Stromal cell of bone marrow (primary cell): ENCODE results near the gene ESYT3.

ENCODE experiments used
- DNase-seq: peaks from one replicate; pipeline ENCODE4 v3.0.0-alpha.2; 2012; ENCODE audit warnings: low read depth

Gene ESYT3, protein sequence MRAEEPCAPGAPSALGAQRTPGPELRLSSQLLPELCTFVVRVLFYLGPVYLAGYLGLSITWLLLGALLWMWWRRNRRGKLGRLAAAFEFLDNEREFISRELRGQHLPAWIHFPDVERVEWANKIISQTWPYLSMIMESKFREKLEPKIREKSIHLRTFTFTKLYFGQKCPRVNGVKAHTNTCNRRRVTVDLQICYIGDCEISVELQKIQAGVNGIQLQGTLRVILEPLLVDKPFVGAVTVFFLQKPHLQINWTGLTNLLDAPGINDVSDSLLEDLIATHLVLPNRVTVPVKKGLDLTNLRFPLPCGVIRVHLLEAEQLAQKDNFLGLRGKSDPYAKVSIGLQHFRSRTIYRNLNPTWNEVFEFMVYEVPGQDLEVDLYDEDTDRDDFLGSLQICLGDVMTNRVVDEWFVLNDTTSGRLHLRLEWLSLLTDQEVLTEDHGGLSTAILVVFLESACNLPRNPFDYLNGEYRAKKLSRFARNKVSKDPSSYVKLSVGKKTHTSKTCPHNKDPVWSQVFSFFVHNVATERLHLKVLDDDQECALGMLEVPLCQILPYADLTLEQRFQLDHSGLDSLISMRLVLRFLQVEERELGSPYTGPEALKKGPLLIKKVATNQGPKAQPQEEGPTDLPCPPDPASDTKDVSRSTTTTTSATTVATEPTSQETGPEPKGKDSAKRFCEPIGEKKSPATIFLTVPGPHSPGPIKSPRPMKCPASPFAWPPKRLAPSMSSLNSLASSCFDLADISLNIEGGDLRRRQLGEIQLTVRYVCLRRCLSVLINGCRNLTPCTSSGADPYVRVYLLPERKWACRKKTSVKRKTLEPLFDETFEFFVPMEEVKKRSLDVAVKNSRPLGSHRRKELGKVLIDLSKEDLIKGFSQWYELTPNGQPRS

DNA sequence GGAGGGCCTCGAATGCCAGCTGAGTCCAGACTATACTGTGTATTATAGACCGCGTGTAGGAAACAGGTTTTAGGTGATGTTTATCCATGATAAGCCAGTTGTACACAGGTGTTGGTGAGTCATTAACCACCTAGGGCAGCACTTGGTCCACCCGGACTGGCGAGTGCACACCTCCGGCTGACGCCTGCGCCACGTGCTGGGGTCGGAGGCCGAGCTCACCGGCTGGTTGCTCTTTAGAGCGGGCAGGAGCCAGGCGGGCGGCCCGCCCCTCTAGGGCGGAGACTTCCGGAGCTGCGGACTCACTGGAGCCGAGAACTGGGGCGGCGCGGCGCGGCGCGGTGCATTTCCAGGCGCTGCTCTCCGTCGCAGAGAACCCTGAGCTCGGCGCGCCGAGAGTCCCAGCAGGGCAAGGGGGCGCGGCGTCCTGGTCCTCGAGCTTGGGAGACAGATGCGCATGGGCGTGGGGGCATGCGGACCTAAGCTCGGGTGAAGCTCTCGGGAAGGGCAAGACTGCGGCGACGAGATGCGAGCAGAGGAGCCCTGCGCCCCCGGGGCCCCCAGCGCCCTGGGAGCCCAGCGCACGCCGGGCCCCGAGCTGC, at the start of gene ESYT3:
Gene ESYT3 (plus strand): TSS at position 341 of the 599 bp plus-strand sequence. CDS start 183 bp downstream, at position 524.
- no peak for DNase-seq

DNA sequence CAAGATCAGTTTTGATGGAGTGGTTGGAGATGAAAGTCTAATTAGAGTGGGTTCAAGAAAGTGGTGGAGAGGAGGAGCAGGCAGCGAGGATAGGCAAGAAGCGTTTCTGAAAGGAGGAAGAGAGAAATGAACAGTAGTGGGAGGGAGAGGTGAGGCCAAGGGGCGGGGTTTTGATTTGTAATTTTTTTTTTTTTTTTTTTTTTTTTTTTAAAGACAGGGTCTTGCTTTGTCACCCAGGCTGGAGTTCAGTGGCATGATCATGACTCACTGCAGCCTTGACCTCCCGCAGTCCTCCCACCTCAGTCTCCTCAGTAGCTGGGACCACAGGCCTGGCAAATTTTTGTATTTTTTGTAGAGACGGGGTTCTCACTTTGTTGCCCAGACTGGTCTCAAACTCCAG, 49.4 kb upstream of the ESYT3 start:
- no peak for DNase-seq

DNA sequence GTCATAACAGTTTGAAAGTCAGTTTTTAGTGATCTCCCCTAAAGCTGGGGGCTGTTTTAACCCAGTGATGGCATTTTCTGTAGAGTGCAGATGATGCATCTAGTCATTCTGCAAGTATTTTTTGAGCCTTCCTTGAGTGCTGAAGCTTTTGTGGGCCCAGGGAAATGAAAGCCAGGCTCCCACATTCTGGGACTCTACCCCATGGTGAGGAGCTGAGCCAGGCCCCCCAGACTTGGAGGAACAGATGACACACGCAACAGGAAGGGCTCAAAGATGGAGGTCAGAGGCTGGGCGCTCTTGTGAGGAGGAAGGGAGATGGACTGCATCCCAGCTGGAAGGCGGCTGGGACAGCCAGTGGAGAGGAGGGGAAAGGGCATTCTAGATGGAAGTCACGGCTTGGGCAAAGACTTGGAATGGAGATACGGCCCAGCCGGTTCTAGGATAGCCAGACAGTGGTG, 45.2 kb upstream of the ESYT3 start:
- DNase-seq: no peak

DNA sequence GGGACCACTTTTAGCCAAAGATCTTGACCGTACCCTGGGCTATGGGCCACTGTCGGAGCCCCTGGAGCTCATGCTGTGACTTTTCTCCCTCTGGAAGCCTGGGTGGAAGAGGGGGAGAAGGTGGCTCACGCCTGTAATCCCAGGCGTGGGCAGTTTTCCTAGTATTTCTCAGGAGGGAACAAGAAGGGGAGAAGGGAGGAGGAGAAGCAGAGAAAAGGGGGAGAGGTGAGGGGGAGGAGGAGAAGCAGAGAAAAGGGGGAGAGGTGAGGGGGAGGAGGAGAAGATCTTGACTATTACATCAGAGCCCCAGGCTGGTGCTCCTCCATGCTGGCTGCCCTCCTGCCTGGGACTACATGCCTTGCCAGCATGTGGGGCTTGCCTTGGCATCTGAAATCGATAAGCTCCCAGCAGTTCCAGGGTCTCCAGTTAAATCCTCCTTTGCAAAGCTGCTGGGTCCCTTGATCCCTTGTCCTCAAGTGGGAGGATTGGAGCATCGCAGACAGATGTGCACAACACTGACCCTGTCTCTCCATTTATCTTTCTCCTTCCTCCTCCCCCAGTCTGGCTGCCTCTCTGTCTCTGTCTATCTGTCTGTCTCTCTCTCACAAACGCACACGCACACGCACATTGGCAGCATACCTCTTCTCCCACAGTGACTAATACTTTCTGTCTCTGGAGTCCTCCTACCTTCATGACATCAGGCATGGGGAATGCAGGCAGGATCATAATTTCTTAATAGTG, 44.4 kb upstream of the ESYT3 start:
- DNase-seq: no peak

DNA sequence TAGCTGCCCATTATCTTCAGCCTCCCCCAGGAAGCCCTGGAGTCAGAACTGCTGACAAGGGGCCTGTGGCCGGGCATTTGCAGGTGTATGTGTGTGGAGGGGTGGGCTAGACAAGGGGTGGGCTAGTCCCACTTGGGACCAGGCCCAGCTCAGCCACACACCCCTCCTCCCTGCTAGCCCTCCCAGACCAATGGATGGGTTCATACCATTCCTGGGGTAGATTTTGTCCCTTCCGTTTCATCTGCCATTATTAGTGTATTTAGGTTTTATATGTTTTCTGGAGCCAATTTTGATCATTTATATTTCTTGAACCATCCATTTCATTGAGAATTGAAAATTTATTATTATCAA, 43.9 kb upstream of the ESYT3 start:
- no peak for DNase-seq

DNA sequence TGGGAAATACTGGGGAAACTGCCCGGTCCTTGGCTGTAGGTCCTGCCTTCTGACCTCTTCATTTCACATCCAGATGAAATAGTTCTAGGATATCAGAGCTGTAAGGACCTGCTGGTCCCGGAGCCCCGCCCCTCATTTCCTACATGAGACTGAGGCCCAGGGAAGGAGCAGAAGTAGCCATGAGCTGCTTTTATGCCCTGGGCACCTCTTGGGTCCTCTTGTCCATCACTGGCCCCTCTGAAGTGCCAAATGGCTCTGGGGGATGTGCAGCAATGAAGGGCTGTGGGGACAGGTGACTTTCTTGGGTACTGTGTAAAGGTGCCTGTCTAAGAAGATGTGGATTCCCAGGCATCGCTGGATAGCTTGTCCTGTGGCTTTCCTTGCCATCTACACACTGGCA, 40.3 kb upstream of the ESYT3 start:
- DNase-seq: no peak

DNA sequence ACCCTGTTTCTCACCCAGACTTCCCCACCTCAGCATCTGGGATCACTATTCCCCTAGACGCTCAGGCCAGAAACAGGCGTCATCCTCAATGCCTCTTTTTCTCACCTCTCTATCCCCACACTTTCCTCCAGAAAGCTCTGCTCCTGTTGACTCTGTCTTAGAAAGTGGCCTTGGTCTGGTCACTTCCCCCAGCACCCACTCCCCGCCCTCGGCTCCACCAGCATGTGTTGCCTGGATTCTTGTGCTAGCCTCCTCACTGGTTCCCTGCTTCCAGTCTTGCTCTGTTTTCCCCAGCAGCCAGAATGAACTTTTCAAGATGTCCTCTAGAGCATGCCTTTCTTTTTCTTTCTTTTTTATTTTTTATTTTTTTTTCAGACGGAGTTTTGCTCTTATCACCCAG, 39.7 kb upstream of the ESYT3 start:
- DNase-seq: no peak

DNA sequence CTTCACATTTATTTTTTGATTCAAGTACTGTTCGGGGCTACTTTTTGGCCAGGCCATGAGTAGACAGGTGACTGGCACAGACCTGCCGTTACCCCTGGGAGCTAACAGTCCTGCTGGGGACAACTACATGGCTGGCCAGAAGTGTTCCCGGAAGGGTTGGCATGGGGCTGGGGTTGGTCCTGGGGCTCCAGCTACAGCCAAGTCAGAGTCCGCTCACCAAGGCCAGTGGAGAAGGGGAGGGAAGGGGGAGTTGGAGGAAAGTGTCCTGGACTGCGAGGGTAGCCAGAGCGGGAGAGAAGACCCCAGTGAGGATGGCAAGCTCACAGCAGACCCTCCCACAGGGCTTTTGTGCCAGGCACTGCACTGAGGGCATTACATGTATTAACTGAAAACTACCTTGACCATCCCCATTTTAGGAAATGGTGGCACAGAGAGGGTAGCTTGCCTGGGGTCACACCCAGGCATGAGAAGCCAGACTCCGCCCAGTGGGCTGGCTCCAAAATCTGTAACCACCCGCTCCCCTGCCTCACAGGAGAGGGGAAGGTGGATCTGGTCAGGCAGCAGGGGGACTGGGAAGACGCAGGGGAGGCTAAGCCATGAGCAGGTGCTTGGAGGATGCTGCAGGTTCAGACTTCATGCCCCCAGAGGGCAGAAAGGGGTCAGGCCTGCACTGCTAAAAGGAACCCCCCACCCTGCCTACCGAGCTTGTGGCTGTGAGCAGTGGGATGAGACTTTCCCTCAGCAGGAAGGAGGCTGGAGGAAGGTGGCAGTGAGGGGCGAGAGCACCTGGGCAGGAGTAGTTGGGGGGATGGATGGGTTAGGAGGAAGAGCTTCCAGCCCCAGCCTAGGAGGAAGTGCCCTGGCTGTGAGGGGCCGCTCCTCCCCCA, 38.3 kb upstream of the ESYT3 start:
- no peak for DNase-seq

DNA sequence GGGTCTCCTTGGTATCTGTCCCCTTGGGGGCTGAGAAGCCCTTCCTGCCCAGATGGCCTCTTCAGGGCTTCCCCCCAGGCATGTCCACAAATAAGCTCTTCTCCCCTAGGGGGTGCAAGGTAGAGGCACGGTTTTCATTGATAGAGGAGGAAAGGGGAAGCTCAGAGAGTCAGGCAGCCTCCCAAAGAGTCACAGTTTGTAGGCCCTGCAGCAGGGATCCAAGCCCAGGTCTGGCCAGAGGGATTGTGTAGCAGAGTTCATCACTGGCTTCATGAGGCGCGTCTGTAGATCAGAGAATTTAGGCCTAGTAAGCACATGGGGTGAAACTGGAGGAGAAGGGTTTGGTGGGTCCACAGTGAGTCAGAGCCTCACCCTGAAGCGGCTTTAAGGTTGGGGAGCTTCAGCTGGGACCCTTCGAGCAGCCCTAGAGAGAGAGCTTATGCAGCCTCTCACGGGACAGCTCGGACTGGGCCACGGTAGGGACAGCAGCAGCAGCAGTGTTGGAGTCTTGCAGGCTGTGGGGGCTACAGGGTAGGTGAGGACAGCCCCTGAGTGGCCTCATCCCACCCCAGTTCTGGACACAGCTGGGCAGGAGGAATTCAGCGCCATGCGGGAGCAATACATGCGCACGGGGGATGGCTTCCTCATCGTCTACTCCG, 37.5 kb upstream of the ESYT3 start:
- DNase-seq: no peak

DNA sequence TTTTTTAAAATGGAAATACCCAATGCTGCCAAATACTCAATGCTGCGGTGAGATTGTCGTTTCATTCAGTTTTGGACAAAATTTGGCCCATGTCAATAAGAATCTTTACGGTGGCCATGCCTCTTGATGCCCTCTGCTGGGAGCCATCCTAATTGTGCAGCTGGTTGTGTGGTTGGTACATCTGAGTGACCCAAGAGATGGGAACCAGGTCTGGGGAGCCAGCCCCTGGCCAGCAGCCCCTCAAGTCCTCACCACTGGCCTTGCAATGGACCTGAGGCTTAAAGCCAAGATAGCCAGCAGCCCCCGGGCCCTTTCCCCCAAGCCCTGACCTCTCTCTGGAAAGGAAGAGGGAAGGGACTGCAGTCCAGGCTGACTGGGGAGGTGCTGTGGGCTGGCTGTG, 36.4 kb upstream of the ESYT3 start:
- no peak for DNase-seq

DNA sequence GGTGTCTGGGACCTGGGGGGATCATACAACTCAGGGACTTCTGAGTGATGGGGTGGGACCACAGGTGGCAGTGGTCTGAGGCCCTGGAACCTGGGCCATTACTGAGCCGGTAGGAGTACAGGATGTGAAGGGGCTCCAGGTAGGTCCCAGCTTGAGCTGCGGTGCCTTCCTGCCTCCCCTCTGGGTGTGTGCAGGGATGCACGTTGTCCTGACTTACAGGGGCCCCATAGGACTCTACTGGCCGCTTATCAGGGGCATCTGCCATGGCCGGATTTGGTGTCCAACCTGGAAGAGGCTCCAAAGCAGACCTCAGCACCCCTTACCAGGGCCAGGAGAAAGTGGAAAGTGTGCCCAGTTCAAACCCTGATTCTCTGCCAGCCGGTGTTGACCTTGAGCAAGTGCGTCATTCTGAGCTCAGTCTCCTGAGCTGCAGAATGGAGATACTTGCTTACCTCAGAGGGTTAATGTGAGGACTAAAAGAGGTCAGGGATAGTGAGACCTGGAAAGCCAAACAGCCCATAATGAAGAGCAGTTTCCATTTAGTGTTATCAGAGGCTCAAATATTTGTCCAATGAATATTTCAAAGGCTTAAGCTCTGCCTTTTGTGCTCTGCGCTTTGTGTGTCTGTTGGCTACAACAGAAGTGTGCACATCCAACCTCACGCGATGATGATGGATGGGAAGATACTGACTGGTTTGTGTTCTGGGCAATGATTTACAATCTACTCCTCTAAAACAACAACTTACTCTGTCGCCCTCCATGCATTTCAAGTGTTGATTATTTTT, 35.4 kb upstream of the ESYT3 start:
- no peak for DNase-seq

DNA sequence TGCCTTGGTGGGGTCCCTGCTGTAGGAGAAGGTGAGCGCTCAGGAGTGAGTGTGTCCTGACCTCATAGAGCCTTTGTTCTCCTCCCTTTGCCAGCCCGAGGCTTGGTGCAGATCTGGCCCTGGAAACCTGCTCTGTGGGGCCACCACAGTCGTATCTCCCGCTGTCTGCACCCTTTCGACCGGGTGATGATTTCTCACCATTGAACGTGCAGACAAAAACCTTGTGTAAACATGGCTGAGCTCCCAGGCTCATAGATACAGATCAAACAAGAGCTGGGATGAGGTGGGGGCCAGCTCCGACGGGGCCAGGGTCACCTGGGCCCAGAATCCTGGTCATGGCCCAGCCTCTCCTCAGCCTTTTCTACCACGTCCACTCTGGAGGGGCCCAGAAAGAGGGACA, 34.6 kb upstream of the ESYT3 start:
- DNase-seq: no peak

DNA sequence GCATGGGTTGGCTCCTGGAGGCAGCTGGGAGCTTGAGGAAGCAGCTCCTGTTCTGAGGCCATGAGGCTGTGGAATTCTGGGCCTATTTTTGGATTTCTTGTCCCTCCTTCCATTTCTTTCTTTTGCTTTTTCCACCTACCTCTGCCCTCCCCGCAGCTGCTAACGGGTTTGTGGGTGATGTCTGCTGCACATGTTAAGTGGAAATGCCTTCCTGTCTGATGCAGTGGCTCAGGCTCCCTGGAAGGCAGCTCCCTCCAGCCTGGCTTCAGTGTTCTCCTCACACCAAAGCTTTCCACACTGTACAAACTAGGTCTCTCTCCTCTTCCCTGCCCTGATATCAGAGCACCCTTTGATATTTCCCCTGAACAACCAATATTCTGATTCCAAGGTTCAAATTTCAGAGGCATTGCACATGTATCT, 33.8 kb upstream of the ESYT3 start:
- no peak for DNase-seq

DNA sequence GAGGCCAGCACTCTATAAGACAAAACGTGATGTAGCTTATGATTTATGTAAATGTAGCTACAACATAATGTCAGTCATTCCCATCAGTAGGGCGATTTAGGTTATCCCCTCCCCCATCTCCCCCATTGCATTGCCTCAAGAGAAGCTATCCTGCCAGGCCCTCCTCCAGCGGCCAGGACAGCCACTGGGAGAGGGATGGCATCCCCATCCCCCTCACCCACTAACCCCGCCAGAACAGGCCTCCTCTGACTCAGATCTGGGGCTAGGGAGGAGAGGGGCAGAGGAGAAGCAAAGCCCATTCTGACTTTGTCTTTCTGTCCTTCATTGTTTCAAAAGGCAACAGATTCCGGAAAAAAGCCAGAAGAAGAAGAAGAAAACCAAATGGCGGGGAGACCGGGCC, 32.6 kb upstream of the ESYT3 start:
- no peak for DNase-seq

DNA sequence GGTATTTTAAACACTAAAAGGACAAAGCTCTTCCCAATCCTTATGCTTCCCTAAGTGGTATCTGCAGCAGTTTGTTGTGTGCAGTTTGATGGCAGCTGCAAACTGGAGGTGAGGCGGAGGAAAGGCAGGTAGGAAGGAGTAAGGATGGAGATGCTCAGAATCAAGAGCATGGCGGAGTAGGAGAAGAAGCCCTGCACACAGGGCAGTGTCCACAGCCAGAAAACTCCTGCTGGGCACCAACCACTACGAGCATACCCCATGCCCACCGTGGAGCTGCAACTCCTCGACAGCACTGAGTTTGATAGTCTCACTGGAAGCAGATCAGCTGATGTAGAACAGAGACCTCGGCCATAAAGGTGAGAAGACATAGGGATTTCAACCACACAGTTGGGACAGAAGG, 30.3 kb upstream of the ESYT3 start:
- DNase-seq: no peak

DNA sequence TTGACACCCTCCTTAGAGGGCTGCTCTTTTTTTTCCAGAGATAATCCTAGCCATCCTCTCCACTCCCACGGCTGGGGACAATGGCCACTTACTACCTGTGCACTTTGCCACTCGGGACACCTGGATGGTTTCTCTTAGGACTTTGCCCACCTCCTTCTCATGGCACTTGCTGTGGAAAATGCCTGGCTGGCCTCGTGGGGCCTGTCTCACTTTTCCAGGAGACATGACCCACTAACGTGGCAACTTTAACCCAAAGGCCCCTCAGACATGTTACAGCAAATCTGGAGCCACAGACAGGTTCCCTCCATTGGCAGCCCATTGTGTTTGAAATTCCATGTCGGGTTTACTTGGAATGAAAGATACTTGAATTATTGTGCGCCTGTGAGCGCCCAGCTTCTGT, 29.4 kb upstream of the ESYT3 start:
- no peak for DNase-seq

DNA sequence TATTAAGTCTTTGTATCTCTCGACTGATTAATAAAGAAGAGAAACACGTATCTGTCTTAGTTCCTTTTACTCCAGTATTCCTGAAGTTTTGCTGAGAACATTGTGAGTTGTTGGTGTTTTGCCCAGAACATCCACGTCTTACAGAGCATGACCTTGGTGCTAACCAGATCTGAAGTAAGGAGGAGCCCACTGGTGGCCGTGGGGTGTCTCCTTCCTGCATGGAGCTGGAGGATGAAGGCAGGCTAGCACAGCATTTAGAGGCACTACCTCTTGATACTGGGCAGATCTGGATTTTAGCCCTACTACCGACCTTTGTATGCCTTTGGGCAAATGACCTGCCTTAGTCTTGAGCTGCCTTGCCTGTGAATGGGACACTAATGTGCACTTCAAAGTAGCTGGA, 28.9 kb upstream of the ESYT3 start:
- no peak for DNase-seq

DNA sequence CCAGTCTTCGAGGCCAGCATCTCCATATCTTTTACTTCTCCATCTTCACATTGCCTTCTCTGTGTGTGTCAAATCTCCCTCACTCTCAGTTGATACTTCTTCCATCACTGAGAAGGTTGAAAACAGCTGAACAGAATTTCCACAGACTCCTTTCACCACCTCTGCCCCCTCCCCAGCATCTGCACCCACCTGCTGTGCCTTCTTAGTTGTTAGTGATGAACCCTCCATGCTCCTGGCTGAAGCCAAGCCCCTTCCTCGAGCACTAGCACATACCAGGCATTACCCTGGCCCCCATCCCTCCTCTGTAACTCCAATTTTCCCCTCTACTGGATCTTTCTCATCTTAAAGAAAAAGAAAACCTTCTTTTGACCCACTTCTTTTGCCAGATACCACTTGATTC, 27.8 kb upstream of the ESYT3 start:
- DNase-seq: no peak

DNA sequence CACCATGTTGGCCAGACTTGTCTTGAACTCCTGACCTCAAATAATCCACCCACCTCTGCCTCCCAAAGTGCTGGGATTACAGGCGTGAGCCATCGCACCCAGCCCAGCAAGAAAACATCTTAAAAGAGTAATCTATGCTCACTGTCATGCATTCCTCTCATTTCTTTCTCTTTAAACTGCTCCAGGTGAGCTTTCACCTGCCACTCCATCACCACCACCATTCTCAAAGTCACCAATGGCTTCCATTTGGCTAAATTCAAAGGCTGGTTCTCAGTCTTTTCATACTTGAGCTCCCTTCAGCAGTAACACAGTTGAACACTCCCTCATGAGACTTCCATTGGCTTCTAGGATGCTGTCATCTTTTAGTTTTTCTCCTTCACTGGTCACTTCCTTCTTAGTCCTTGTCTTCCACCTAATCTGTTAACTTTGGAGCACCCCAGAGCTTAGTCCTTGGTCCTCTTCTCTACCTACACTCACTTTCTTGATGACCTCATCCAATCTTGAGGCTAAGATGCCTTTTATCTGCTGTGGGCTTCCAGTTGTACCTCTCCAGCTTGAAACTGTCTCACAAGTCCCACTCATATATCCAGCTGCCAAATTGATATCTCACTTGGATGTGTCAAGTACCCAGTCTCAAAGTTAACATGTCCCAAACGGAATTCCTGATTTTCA, 27.0 kb upstream of the ESYT3 start:
- DNase-seq: no peak
